ENCODE results near the gene ACTR3. TPM values are rescaled to one million over a fixed set of nuclear protein-coding genes. Genes with fewer than 3 reads are reported as not detected.

Gene ACTR3
- total RNA-seq, 4 donors from 2014 or later: 59.7 to 161 (median 124) TPM

GRCh38 chr2:113996671-113997594 is 107.0 kb downstream of the ACTR3 start:
- TF ChIP-seq, protein P1, sequence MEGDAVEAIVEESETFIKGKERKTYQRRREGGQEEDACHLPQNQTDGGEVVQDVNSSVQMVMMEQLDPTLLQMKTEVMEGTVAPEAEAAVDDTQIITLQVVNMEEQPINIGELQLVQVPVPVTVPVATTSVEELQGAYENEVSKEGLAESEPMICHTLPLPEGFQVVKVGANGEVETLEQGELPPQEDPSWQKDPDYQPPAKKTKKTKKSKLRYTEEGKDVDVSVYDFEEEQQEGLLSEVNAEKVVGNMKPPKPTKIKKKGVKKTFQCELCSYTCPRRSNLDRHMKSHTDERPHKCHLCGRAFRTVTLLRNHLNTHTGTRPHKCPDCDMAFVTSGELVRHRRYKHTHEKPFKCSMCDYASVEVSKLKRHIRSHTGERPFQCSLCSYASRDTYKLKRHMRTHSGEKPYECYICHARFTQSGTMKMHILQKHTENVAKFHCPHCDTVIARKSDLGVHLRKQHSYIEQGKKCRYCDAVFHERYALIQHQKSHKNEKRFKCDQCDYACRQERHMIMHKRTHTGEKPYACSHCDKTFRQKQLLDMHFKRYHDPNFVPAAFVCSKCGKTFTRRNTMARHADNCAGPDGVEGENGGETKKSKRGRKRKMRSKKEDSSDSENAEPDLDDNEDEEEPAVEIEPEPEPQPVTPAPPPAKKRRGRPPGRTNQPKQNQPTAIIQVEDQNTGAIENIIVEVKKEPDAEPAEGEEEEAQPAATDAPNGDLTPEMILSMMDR (IDR thresholded peaks at IDR 0.05; ENCODE audit: low read depth): no peak

- TF ChIP-seq, protein P1 (IDR thresholded peaks at IDR 0.05; ENCODE audit: low read depth): no peak
These were observed 111.3 kb downstream of the ACTR3 start for GRCh38 chr2:114001152-114001551.

GRCh38 chr2:114001937-114002336 is 112.0 kb downstream of the ACTR3 start:
- TF ChIP-seq, protein P1 (IDR thresholded peaks at IDR 0.05; ENCODE audit: low read depth): no peak

DNA sequence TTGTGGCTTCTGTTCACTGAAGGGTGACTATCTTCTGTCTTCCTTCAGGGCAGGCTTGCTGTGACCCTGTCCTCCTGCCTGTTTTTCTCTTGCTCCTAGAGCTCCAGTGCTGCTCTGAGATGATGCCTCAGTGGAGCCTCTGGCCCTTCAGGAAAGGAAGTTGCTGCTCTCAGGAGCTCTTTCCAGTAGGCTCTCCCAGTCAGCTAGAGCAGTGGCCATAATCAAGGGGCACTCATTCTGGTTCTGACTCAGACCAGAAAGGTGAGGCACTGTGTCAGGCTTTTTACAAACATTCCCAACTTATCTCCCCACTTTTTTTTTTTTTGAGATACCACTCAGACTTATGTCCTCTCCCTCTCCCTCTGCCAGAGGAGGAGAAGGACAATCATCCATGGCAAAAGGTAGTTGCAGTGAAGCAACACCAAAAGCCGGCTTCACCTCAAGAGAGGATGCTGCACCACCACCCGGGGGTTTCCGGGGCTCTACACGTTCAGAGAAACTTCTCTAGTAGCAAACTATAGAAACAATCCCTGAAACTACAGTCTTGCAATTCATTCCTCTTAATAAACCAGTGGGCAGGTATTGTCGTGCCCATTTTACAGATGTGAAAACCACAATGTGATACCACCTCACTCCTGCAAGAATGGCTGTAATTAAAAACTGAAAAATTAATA is 115.4 kb downstream of the ACTR3 start:
- TF ChIP-seq, protein P1 (IDR thresholded peaks at IDR 0.05; ENCODE audit: low read depth): no peak

DNA sequence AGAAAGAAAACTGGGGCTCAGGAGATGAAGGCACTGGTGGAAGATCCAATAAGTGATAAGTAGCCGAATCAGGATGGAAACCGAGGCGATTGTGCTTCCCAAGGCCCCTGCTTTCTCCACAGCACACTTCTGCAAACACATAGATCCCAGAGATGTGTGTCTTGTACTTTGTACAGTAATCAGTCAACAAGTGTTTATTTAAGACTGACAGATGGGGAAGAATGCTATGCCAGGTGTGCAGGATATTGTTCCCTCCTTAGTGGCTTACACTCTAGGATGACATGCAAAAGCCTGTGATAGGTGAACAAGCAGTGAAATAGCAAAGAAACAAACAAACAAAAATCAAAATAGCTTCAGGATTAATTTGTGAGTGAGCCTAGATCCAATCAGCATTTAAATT is 116.6 kb downstream of the ACTR3 start:
- TF ChIP-seq, protein P1 (IDR thresholded peaks at IDR 0.05; ENCODE audit: low read depth): no peak

DNA sequence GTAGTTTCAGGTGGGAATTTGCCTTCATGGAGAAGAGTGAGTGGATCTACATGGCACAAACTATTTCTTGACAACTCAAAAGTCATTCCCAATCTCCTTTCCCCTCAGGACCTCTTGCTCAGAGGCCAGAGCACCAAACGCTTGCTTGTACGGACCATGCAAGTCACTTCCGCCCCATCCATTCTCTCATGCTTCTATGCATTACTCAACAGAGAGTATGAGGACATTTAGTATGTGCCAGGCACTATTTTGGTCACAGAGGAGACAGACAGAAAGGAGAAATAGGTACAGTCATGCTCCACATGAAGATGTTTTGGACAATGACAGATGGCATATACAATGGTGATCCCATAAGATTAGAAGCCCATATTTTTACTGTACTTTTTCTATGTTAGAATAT is 117.5 kb downstream of the ACTR3 start:
- TF ChIP-seq, protein P1 (IDR thresholded peaks at IDR 0.05; ENCODE audit: low read depth): no peak

GRCh38 chr2:114008720-114009119 is 118.8 kb downstream of the ACTR3 start:
- TF ChIP-seq, protein P1 (IDR thresholded peaks at IDR 0.05; ENCODE audit: low read depth): no peak
